Gastrocnemius medialis (tissue), 4 donors: Measurements from ENCODE around the gene PFDN1.

Experiments
- POLR2A ChIP-seq, 2 donors: fragments of 450-650 bp; IDR thresholded peaks; one replicate each; pipeline ENCODE4 v1.6.1; 2017; ENCODE audit warnings: antibody characterized with exemption in 2 of 2, mild to moderate bottlenecking in 2 of 2, moderate library complexity in 2 of 2
- TF ChIP-seq, protein P1 (sequence below), 5 experiments: fragments of 450-650 bp in 3 of 5; fragments of 200-600 bp in 2 of 5; sonication (generic) in 2 of 5; IDR thresholded peaks in 4 of 5; conservative IDR thresholded peaks in 1 of 5; 1 replicate in 4 of 5; 2 replicates in 1 of 5; pipeline ENCODE4 v1.5.1; 2016 to 2019; ENCODE audit warnings: antibody characterized with exemption in 5 of 5, mild to moderate bottlenecking in 3 of 5, moderate library complexity in 3 of 5

GRCh38 chr5:140284013-140284412 is 18.9 kb downstream of the PFDN1 start:
- TF ChIP-seq POLR2A (IDR thresholded peaks at IDR 0.05): no peak
- TF ChIP-seq, protein P1, sequence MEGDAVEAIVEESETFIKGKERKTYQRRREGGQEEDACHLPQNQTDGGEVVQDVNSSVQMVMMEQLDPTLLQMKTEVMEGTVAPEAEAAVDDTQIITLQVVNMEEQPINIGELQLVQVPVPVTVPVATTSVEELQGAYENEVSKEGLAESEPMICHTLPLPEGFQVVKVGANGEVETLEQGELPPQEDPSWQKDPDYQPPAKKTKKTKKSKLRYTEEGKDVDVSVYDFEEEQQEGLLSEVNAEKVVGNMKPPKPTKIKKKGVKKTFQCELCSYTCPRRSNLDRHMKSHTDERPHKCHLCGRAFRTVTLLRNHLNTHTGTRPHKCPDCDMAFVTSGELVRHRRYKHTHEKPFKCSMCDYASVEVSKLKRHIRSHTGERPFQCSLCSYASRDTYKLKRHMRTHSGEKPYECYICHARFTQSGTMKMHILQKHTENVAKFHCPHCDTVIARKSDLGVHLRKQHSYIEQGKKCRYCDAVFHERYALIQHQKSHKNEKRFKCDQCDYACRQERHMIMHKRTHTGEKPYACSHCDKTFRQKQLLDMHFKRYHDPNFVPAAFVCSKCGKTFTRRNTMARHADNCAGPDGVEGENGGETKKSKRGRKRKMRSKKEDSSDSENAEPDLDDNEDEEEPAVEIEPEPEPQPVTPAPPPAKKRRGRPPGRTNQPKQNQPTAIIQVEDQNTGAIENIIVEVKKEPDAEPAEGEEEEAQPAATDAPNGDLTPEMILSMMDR (IDR thresholded peaks at IDR 0.05 in 4 of 5, conservative IDR thresholded peaks at IDR 0.05 in 1 of 5): no peak
